Measurements from ENCODE around the gene ARID1B.

The ARID1B gene

GRCh38 chr6:157089258-157089657 is 312.1 kb downstream of the ARID1B start:
- Histone ChIP-seq H3K36me3 (replicated peaks in 1 of 2; ENCODE audit: control insufficient read depth in 2 of 2, insufficient read depth in 2 of 2, low read length in 2 of 2) (peaks cover 1 to 34% of the 10 kb centered on the region in 2 donors), H4K91ac (ENCODE audit: low read depth, low read length, poor library complexity) (no peak overlapping the region), H3K4me1 (ENCODE audit: control insufficient read depth in 2 of 2, insufficient read depth in 1 of 2, low read depth in 1 of 2, low read length in 2 of 2) (peaks cover 22 to 27% of the 10 kb centered on the region in 2 donors), H2AFZ (ENCODE audit: low read length) (no peak overlapping the region), H3K79me1 (ENCODE audit: low read depth, low read length) (no peaks in the 10 kb centered on the region), H2BK120ac (ENCODE audit: low read depth, low read length) (no peak overlapping the region), H2BK5ac (ENCODE audit: low read length) (no peak overlapping the region), H3K14ac (ENCODE audit: low read length) (no peak overlapping the region), H2BK15ac (ENCODE audit: low read length) (no peak overlapping the region), H3K9me3 (replicated peaks in 1 of 2; ENCODE audit: control insufficient read depth in 2 of 2, insufficient read depth in 1 of 2, low read depth in 1 of 2, low read length in 2 of 2) (no peaks in the 10 kb centered on the region), H4K8ac (ENCODE audit: low read depth, low read length) (no peak overlapping the region), H3K4me2 (ENCODE audit: insufficient read depth, low read length, poor library complexity, severe bottlenecking) (no peak overlapping the region), H3K9ac (ENCODE audit: low read depth, low read length, poor library complexity) (no peak overlapping the region), H3K27ac (replicated peaks; ENCODE audit: low read length) (peak overlapping the region; percentile 81), H3K18ac (ENCODE audit: low read length) (no peak overlapping the region), H3K27me3 (ENCODE audit: control insufficient read depth in 3 of 3, insufficient read depth in 3 of 3, low read depth in 1 of 3, low read length in 3 of 3) (no peaks in the 10 kb centered on the region), H3K4me3 (ENCODE audit: low read length in 2 of 2) (no peak overlapping the region), H3K23ac (ENCODE audit: low read depth, low read length, poor library complexity) (no peak overlapping the region), H2BK12ac (ENCODE audit: low read length) (no peak overlapping the region), H2AK5ac (ENCODE audit: low read depth, low read length) (no peak overlapping the region), H3K4ac (ENCODE audit: low read length) (no peak overlapping the region)
- DNase-seq (ENCODE audit: low spot score): peak; percentile 72
- WGBS, 2 donors (ENCODE audit: extremely low coverage in 2 of 2, insufficient read length in 2 of 2, insufficient replicate concordance in 1 of 2): no CpG with 5 or more reads among the region's 3 CpGs

DNA sequence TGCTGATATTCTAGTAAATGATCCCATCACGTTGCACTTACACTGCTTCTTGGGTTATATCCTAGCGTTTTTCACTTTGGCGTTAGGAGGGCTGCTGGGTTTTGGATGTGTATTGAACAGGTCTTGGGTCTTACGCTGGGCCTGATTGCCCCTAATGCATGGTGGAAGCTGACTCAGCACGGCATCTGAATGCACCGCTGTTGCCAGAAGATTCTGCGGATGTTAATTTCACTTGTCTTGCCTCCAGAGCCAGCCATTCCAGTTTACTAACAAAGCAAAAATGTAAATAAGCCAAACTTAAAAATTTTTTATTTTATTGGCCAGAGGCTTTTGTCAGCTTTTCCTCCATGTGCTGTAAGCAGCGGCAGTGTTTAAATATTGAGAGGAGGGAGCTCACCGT is 312.7 kb downstream of the ARID1B start:
- DNase-seq (ENCODE audit: low spot score): no peak
- Histone ChIP-seq H2AK5ac (ENCODE audit: low read depth, low read length) (no peak overlapping the region), H3K27ac (replicated peaks; ENCODE audit: low read length) (peak overlapping the region; percentile 80), H3K9ac (ENCODE audit: low read depth, low read length, poor library complexity) (no peak overlapping the region), H2AFZ (ENCODE audit: low read length) (no peak overlapping the region), H3K4me1 (ENCODE audit: control insufficient read depth in 2 of 2, insufficient read depth in 1 of 2, low read depth in 1 of 2, low read length in 2 of 2) (peaks cover 22 to 30% of the 10 kb centered on the region in 2 donors), H3K14ac (ENCODE audit: low read length) (no peak overlapping the region), H3K4ac (ENCODE audit: low read length) (no peak overlapping the region), H3K4me2 (ENCODE audit: insufficient read depth, low read length, poor library complexity, severe bottlenecking) (no peak overlapping the region), H2BK15ac (ENCODE audit: low read length) (no peak overlapping the region), H3K23ac (ENCODE audit: low read depth, low read length, poor library complexity) (no peak overlapping the region), H3K36me3 (replicated peaks in 1 of 2; ENCODE audit: control insufficient read depth in 2 of 2, insufficient read depth in 2 of 2, low read length in 2 of 2) (peaks cover 1 to 29% of the 10 kb centered on the region in 2 donors), H3K9me3 (replicated peaks in 1 of 2; ENCODE audit: control insufficient read depth in 2 of 2, insufficient read depth in 1 of 2, low read depth in 1 of 2, low read length in 2 of 2) (no peaks in the 10 kb centered on the region), H2BK120ac (ENCODE audit: low read depth, low read length) (no peak overlapping the region), H3K79me1 (ENCODE audit: low read depth, low read length) (no peaks in the 10 kb centered on the region), H3K18ac (ENCODE audit: low read length) (peak overlapping the region; percentile 46), H4K91ac (ENCODE audit: low read depth, low read length, poor library complexity) (no peak overlapping the region), H3K27me3 (ENCODE audit: control insufficient read depth in 3 of 3, insufficient read depth in 3 of 3, low read depth in 1 of 3, low read length in 3 of 3) (no peaks in the 10 kb centered on the region), H2BK12ac (ENCODE audit: low read length) (no peak overlapping the region), H4K8ac (ENCODE audit: low read depth, low read length) (no peak overlapping the region), H2BK5ac (ENCODE audit: low read length) (no peak overlapping the region), H3K4me3 (ENCODE audit: low read length in 2 of 2) (no peak overlapping the region)
- WGBS, 2 donors (ENCODE audit: extremely low coverage in 2 of 2, insufficient read length in 2 of 2, insufficient replicate concordance in 1 of 2): no CpG with 5 or more reads among the region's 9 CpGs

DNA sequence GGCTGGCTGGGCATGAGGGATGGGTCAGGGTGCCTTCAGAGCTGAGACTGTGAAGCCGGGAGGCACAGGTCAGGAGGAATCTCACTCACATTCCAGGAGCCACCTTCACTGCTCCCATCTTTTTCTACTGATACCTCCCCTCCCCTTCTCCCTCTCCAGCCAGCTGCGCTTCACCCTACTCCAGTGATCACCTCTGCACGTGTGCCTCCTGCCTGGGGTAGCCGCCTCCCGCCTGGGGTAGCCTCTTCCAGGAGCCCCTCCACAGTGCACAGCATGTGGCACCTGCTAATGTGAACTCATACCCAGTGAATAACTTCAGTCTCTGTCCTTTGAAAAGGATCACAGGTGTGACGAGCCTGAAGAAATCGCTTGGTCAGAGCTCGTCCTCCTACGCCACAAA is 313.6 kb downstream of the ARID1B start:
- H3K4me1 ChIP-seq (ENCODE audit: control insufficient read depth in 2 of 2, insufficient read depth in 1 of 2, low read depth in 1 of 2, low read length in 2 of 2): peaks cover 22 to 33% of the 10 kb centered on the region in 2 donors

DNA sequence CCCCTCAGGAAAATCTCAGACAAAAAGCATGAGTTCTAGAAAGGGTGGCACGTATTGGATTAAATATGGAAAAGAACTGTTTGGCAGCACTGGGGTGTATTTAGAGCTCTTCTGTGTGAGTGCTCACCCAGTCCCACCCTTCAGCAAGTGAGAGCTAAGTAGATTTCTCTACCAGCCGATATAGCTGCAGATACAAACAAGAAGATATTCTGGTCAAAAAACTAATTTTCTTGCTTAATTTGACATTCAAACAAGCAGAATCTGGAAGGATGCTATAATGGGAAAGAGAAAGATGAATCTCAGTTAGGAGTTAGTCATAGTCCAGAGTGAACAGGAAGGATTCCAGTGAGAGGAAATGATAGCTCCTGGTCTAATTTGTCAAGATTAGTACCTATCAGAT is 314.1 kb downstream of the ARID1B start:
- Histone ChIP-seq H2AK5ac (ENCODE audit: low read depth, low read length) (no peak overlapping the region), H3K4me3 (ENCODE audit: low read length in 2 of 2) (no peak overlapping the region), H3K79me1 (ENCODE audit: low read depth, low read length) (no peaks in the 10 kb centered on the region), H3K36me3 (replicated peaks in 1 of 2; ENCODE audit: control insufficient read depth in 2 of 2, insufficient read depth in 2 of 2, low read length in 2 of 2) (peaks cover 0 to 16% of the 10 kb centered on the region in 2 donors), H4K91ac (ENCODE audit: low read depth, low read length, poor library complexity) (no peak overlapping the region), H2BK120ac (ENCODE audit: low read depth, low read length) (no peak overlapping the region), H3K4ac (ENCODE audit: low read length) (no peak overlapping the region), H3K9me3 (replicated peaks in 1 of 2; ENCODE audit: control insufficient read depth in 2 of 2, insufficient read depth in 1 of 2, low read depth in 1 of 2, low read length in 2 of 2) (no peaks in the 10 kb centered on the region), H3K23ac (ENCODE audit: low read depth, low read length, poor library complexity) (no peak overlapping the region), H3K18ac (ENCODE audit: low read length) (no peak overlapping the region), H2BK5ac (ENCODE audit: low read length) (no peak overlapping the region), H4K8ac (ENCODE audit: low read depth, low read length) (no peak overlapping the region), H3K9ac (ENCODE audit: low read depth, low read length, poor library complexity) (no peak overlapping the region), H2AFZ (ENCODE audit: low read length) (no peak overlapping the region), H3K27me3 (ENCODE audit: control insufficient read depth in 3 of 3, insufficient read depth in 3 of 3, low read depth in 1 of 3, low read length in 3 of 3) (no peaks in the 10 kb centered on the region), H2BK15ac (ENCODE audit: low read length) (no peak overlapping the region), H3K4me1 (ENCODE audit: control insufficient read depth in 2 of 2, insufficient read depth in 1 of 2, low read depth in 1 of 2, low read length in 2 of 2) (peaks cover 22 to 34% of the 10 kb centered on the region in 2 donors), H3K27ac (replicated peaks; ENCODE audit: low read length) (no peak overlapping the region), H2BK12ac (ENCODE audit: low read length) (no peak overlapping the region), H3K4me2 (ENCODE audit: insufficient read depth, low read length, poor library complexity, severe bottlenecking) (no peak overlapping the region), H3K14ac (ENCODE audit: low read length) (no peak overlapping the region)
- no CpG with 5 or more reads among the region's 2 CpGs for WGBS, 2 donors (ENCODE audit: extremely low coverage in 2 of 2, insufficient read length in 2 of 2, insufficient replicate concordance in 1 of 2)
- no peak for DNase-seq (ENCODE audit: low spot score)

More for the DNA sequence above, 313.6 kb downstream of the ARID1B start:
- H4K8ac ChIP-seq (ENCODE audit: low read depth, low read length): no peak overlapping the region
- peaks cover 0 to 21% of the 10 kb centered on the region in 2 donors for H3K36me3 ChIP-seq (replicated peaks in 1 of 2; ENCODE audit: control insufficient read depth in 2 of 2, insufficient read depth in 2 of 2, low read length in 2 of 2)
- peak overlapping the region; percentile 24 for H2AK5ac ChIP-seq (ENCODE audit: low read depth, low read length)
- H3K27me3 ChIP-seq (ENCODE audit: control insufficient read depth in 3 of 3, insufficient read depth in 3 of 3, low read depth in 1 of 3, low read length in 3 of 3): no peaks in the 10 kb centered on the region
- H2BK15ac ChIP-seq (ENCODE audit: low read length): peak overlapping the region; percentile 4
- no peak overlapping the region for H2BK5ac ChIP-seq (ENCODE audit: low read length)
- peak overlapping the region in 1 of 2 donors; percentile 18 for H3K4me3 ChIP-seq (ENCODE audit: low read length in 2 of 2)
- H3K27ac ChIP-seq (replicated peaks; ENCODE audit: low read length): peak overlapping the region; percentile 30
- DNase-seq (ENCODE audit: low spot score): no peak
- H3K79me1 ChIP-seq (ENCODE audit: low read depth, low read length): no peaks in the 10 kb centered on the region
- H3K9ac ChIP-seq (ENCODE audit: low read depth, low read length, poor library complexity): no peak overlapping the region
- no peak overlapping the region for H2AFZ ChIP-seq (ENCODE audit: low read length)
- H3K4ac ChIP-seq (ENCODE audit: low read length): no peak overlapping the region
- no peak overlapping the region for H3K14ac ChIP-seq (ENCODE audit: low read length)
- H3K4me2 ChIP-seq (ENCODE audit: insufficient read depth, low read length, poor library complexity, severe bottlenecking): peak overlapping the region; percentile 12
- H3K23ac ChIP-seq (ENCODE audit: low read depth, low read length, poor library complexity): no peak overlapping the region
- H3K18ac ChIP-seq (ENCODE audit: low read length): peak overlapping the region; percentile 53
- no peaks in the 10 kb centered on the region for H3K9me3 ChIP-seq (replicated peaks in 1 of 2; ENCODE audit: control insufficient read depth in 2 of 2, insufficient read depth in 1 of 2, low read depth in 1 of 2, low read length in 2 of 2)
- no peak overlapping the region for H2BK12ac ChIP-seq (ENCODE audit: low read length)
- no CpG with 5 or more reads among the region's 9 CpGs for WGBS, 2 donors (ENCODE audit: extremely low coverage in 2 of 2, insufficient read length in 2 of 2, insufficient replicate concordance in 1 of 2)
- H4K91ac ChIP-seq (ENCODE audit: low read depth, low read length, poor library complexity): no peak overlapping the region
- peak overlapping the region; percentile 64 for H2BK120ac ChIP-seq (ENCODE audit: low read depth, low read length)
